Activated T-cell treated with anti-CD3 and anti-CD28 coated beads, Interleukin-2, amount 50 U/mL, for 24 hours (primary cell): ENCODE data around the gene POFUT2.

Source experiments
- DNase-seq: peaks from one replicate; pipeline ENCODE4 v3.0.0-alpha.2; 2020
- H3K27ac Mint-ChIP-seq: 2 replicates; pipeline ENCODE4 v1.8.0; 2020; ENCODE audit warnings: mild to moderate bottlenecking, mixed read lengths
- H3K27me3 Mint-ChIP-seq: 2 replicates; pipeline ENCODE4 v1.8.0; 2020; ENCODE audit warnings: mixed read lengths
- H3K36me3 Mint-ChIP-seq: 2 replicates; pipeline ENCODE4 v1.8.0; 2020; ENCODE audit warnings: low read depth, mixed read lengths
- H3K4me1 Mint-ChIP-seq: 2 replicates; pipeline ENCODE4 v1.8.0; 2020; ENCODE audit warnings: low read depth, mixed read lengths
- H3K4me3 Mint-ChIP-seq: 2 replicates; pipeline ENCODE4 v1.8.0; 2020; ENCODE audit warnings: mild to moderate bottlenecking, moderate library complexity, mixed read lengths
- H3K9me3 Mint-ChIP-seq: 2 replicates; pipeline ENCODE4 v1.8.0; 2020; ENCODE audit warnings: mixed read lengths

Gene POFUT2

DNA sequence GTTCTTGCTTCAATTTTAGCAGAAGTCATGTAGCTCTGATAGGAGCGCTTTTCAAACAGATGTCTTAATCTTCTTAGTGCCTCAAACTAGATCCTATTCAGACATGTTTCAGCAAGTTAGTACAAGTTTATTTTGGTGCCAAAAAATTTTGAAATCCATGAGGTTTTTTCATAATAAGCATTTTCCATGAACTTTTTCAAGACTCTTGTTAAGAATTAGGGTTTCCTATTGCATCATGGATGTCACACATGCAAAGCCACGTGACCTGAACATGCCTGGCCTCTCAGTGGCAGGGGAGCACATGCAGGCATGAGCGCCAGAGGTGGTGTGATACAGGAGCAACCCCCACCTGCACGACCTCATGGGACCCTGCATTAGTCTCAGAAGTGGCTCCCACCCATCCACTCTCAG, 67.6 kb downstream of the POFUT2 start:
- no peak for DNase-seq
- Mint-ChIP-seq H3K27ac (no peak overlapping the region), H3K27me3 (no peaks in the 10 kb centered on the region), H3K4me1 (peaks cover 7% of the 10 kb centered on the region), H3K4me3 (no peak overlapping the region), H3K36me3 (peaks cover 75% of the 10 kb centered on the region), H3K9me3 (peaks cover 9% of the 10 kb centered on the region)

DNA sequence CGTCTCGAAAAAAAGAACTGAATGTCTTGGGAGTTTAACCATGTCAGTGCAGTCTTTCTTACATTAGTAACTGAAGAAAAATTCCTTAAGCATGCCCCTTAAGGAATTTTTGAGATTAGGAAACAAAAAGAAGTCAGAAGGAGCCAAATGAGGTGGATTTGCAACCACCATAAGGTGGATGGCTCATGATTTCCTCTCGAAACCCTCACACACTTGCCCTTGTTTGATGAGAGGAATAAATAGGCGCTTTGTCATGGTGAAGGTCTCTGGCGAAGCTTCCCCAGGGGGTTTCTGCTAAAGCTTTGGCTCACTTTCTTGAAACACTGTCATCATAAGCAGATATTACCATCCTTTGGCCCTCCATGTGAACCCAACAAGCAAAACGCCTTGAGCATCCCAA, 68.2 kb downstream of the POFUT2 start:
- DNase-seq = no peak
- Mint-ChIP-seq H3K4me1 (peaks cover 2% of the 10 kb centered on the region), H3K9me3 (peaks cover 9% of the 10 kb centered on the region), H3K36me3 (peaks cover 80% of the 10 kb centered on the region), H3K27me3 (no peaks in the 10 kb centered on the region), H3K4me3 (no peak overlapping the region), H3K27ac (no peak overlapping the region)

GRCh38 chr21:45217010-45217409, 70.7 kb downstream of the POFUT2 start:
- no peak overlapping the region for H3K27ac Mint-ChIP-seq
- peaks cover 2% of the 10 kb centered on the region for H3K4me1 Mint-ChIP-seq
- H3K27me3 Mint-ChIP-seq = no peaks in the 10 kb centered on the region
- no peak for DNase-seq
- peaks cover 9% of the 10 kb centered on the region for H3K9me3 Mint-ChIP-seq
- H3K4me3 Mint-ChIP-seq = no peak overlapping the region
- H3K36me3 Mint-ChIP-seq = peaks cover 84% of the 10 kb centered on the region

- H3K27ac Mint-ChIP-seq = no peak overlapping the region
- H3K27me3 Mint-ChIP-seq = no peaks in the 10 kb centered on the region
- H3K4me3 Mint-ChIP-seq = no peak overlapping the region
- no peak for DNase-seq
- peaks cover 2% of the 10 kb centered on the region for H3K4me1 Mint-ChIP-seq
- H3K36me3 Mint-ChIP-seq = peaks cover 83% of the 10 kb centered on the region
- H3K9me3 Mint-ChIP-seq = peaks cover 9% of the 10 kb centered on the region
Measured at GRCh38 chr21:45215213-45215612, 72.5 kb downstream of the POFUT2 start.
